CD14-positive monocyte (primary cell): ENCODE measurements around the gene DCLK1. TPM values are rescaled to one million over a fixed set of nuclear protein-coding genes. Genes with fewer than 3 reads are reported as not detected.

Experiments
- DNase-seq, 3 donors: peaks; one replicate each; pipeline ENCODE4 v3.0.0-alpha.2; 2011 to 2022
- H2AFZ ChIP-seq: 2 replicates; pipeline ENCODE4 v1.6.0; 2012; ENCODE audit warnings: mild to moderate bottlenecking, low read depth, low read length, inconsistent platforms; ENCODE audit not compliant: insufficient read depth, poor library complexity, severe bottlenecking
- H3K27ac ChIP-seq, 2 donors: 1 replicate in 1 of 2; 2 replicates in 1 of 2; pipeline ENCODE4 v1.5.1; 2012 to 2013; ENCODE audit warnings: low read length in 2 of 2, control low read depth in 1 of 2, inconsistent platforms in 1 of 2, low read depth in 1 of 2, mild to moderate bottlenecking in 1 of 2
- H3K27me3 ChIP-seq, 2 donors: one replicate each; pipeline versions ENCODE4 v1.6.0 to v1.6.1; 2011 to 2013; ENCODE audit warnings: low read length in 2 of 2; ENCODE audit not compliant: control insufficient read depth in 2 of 2, insufficient read depth in 2 of 2
- H3K36me3 ChIP-seq, 2 donors: replicated peaks in 1 of 2; 1 replicate in 1 of 2; 2 replicates in 1 of 2; pipeline versions ENCODE4 v1.5.1 to v1.6.1; 2012 to 2013; ENCODE audit warnings: low read length in 2 of 2, control low read depth in 1 of 2, inconsistent platforms in 1 of 2, mild to moderate bottlenecking in 1 of 2; ENCODE audit not compliant: insufficient read depth in 2 of 2, control insufficient read depth in 1 of 2
- H3K4me1 ChIP-seq, 2 donors: 1 replicate in 1 of 2; 2 replicates in 1 of 2; pipeline versions ENCODE4 v1.5.1 to v1.6.1; 2012 to 2013; ENCODE audit warnings: low read length in 2 of 2, control low read depth in 1 of 2, inconsistent platforms in 1 of 2, mild to moderate bottlenecking in 1 of 2, moderate library complexity in 1 of 2; ENCODE audit not compliant: insufficient read depth in 2 of 2, control insufficient read depth in 1 of 2
- H3K4me2 ChIP-seq: replicated peaks from 2 replicates; pipeline ENCODE3; 2012; ENCODE audit warnings: low read length, moderate library complexity, mild to moderate bottlenecking; ENCODE audit not compliant: poor library complexity, severe bottlenecking; ENCODE audit errors: extremely low read depth
- H3K4me3 ChIP-seq, 3 experiments: fragments of 200-600 bp in 1 of 3; sonication (generic) in 1 of 3; replicated peaks in 1 of 3; 1 replicate in 2 of 3; 2 replicates in 1 of 3; pipeline ENCODE4 v1.5.1; 2011 to 2013; ENCODE audit warnings: low read length in 3 of 3, mild to moderate bottlenecking in 3 of 3, control low read depth in 2 of 3, low read depth in 2 of 3, inconsistent platforms in 1 of 3, moderate library complexity in 1 of 3
- H3K79me2 ChIP-seq: 2 replicates; pipeline ENCODE4 v1.6.0; 2012; ENCODE audit warnings: mild to moderate bottlenecking, control low read depth, inconsistent platforms, low read length, moderate library complexity; ENCODE audit not compliant: insufficient read depth
- H3K9ac ChIP-seq: 2 replicates; pipeline ENCODE4 v1.6.0; 2017; ENCODE audit warnings: low read length, mild to moderate bottlenecking; ENCODE audit not compliant: insufficient read depth, poor library complexity, severe bottlenecking
- H3K9me3 ChIP-seq, 2 donors: replicated peaks in 1 of 2; 1 replicate in 1 of 2; 2 replicates in 1 of 2; pipeline versions ENCODE4 v1.5.1 to v1.6.1; 2012 to 2013; ENCODE audit warnings: low read length in 2 of 2, control low read depth in 1 of 2; ENCODE audit not compliant: control insufficient read depth in 1 of 2, insufficient read depth in 1 of 2
- H4K20me1 ChIP-seq: 2 replicates; pipeline ENCODE4 v1.6.0; 2012; ENCODE audit warnings: mild to moderate bottlenecking, low read length, control low read depth, moderate library complexity; ENCODE audit not compliant: insufficient read depth
- H3K27ac Mint-ChIP-seq, 7 donors: one replicate each; pipeline ENCODE4 v1.8.0; 2020; ENCODE audit warnings: mild to moderate bottlenecking in 7 of 7, mixed read lengths in 7 of 7, moderate library complexity in 6 of 7, inconsistent platforms in 2 of 7
- H3K27me3 Mint-ChIP-seq, 3 donors: one replicate each; pipeline ENCODE4 v1.8.0; 2021 to 2022; ENCODE audit warnings: low read depth in 3 of 3, mild to moderate bottlenecking in 3 of 3, mixed read lengths in 3 of 3, moderate library complexity in 3 of 3, inconsistent platforms in 1 of 3
- H3K36me3 Mint-ChIP-seq, 2 donors: one replicate each; pipeline ENCODE4 v1.8.0; 2020; ENCODE audit warnings: mixed read lengths in 2 of 2, inconsistent platforms in 1 of 2, mild to moderate bottlenecking in 1 of 2
- H3K4me1 Mint-ChIP-seq: one replicate; pipeline ENCODE4 v1.8.0; 2020; ENCODE audit warnings: mild to moderate bottlenecking, mixed read lengths
- H3K4me3 Mint-ChIP-seq, 2 donors: one replicate each; pipeline ENCODE4 v1.8.0; 2020; ENCODE audit warnings: mild to moderate bottlenecking in 2 of 2, mixed read lengths in 2 of 2, moderate library complexity in 1 of 2
- H3K9me3 Mint-ChIP-seq, 7 donors: one replicate each; pipeline ENCODE4 v1.8.0; 2020 to 2022; ENCODE audit warnings: mixed read lengths in 7 of 7, mild to moderate bottlenecking in 6 of 7, moderate library complexity in 6 of 7, inconsistent platforms in 2 of 7
- CTCF ChIP-seq: fragments of 200-600 bp; IDR thresholded peaks from one replicate; pipeline ENCODE4 v1.8.0; 2022; ENCODE audit warnings: antibody characterized with exemption, mild to moderate bottlenecking
- WGBS: methylation state at CpG from one replicate; pipeline ENCODE4 v1.1.5; 2013; ENCODE audit warnings: missing lambda C conversion rate; ENCODE audit not compliant: insufficient coverage; 5-methylcytosine and 5-hydroxymethylcytosine counted together
- intact Hi-C, 2 donors: fragments of 100-400 bp; cut with micrococcal nuclease; formaldehyde crosslinking; loops; one replicate each; pipeline versions ENCODE4 v1.15.0 to v1.15.1; 2023
- polyA plus RNA-seq, 3 donors: library from polyadenylated mRNA; depleted of rRNA in 1 of 3; unstranded in 2 of 3; stranded (reverse) in 1 of 3; fragments of 300-500 nt in 2 of 3; fragments of >200 nt in 1 of 3; fragmentation: Illumina TruSeq in 2 of 3; gene quantifications; 1 replicate in 2 of 3; 2 replicates in 1 of 3; pipeline ENCODE4 v1.2.3, GENCODE V29; 2012 to 2021

Gene DCLK1
- polyA plus RNA-seq, 3 donors = not detected

- no peaks in the 10 kb centered on the region for H3K27me3 ChIP-seq
- H3K9ac ChIP-seq = no peak overlapping the region
- TF ChIP-seq CTCF = no peak
- H3K4me3 ChIP-seq = no peak overlapping the region
- peaks cover 0 to 3% (median 0%) of the 10 kb centered on the region in 3 donors for H3K27me3 Mint-ChIP-seq
- H3K4me1 Mint-ChIP-seq = no peaks in the 10 kb centered on the region
- no peak overlapping the region for H3K4me2 ChIP-seq
- WGBS = 89% methylated on average over 3 of the region's 3 CpGs
- no peak for DNase-seq
- no peak overlapping the region for H2AFZ ChIP-seq
- H3K9me3 ChIP-seq = no peaks in the 10 kb centered on the region
- no peak overlapping the region for H3K27ac ChIP-seq
- H3K9me3 Mint-ChIP-seq = peaks cover 0 to 3% (median 0%) of the 10 kb centered on the region in 7 donors
- H3K4me1 ChIP-seq = no peaks in the 10 kb centered on the region
- H3K27ac Mint-ChIP-seq = no peak overlapping the region
- no peaks in the 10 kb centered on the region for H3K36me3 ChIP-seq
- intact Hi-C loops = no loop called here
- no peaks in the 10 kb centered on the region for H3K36me3 Mint-ChIP-seq
- no peaks in the 10 kb centered on the region for H3K79me2 ChIP-seq
- H3K4me3 Mint-ChIP-seq = no peak overlapping the region
- no peaks in the 10 kb centered on the region for H4K20me1 ChIP-seq
Measured at GRCh38 chr13:35794734-35795389, 336.3 kb downstream of the DCLK1 start.

GRCh38 chr13:35793823-35794222 is 337.4 kb downstream of the DCLK1 start:
- no peaks in the 10 kb centered on the region for H3K36me3 ChIP-seq
- no peaks in the 10 kb centered on the region for H4K20me1 ChIP-seq
- Mint-ChIP-seq H3K4me1 (no peaks in the 10 kb centered on the region), H3K9me3 (peaks cover 0 to 3% (median 0%) of the 10 kb centered on the region in 7 donors), H3K27me3 (peaks cover 0 to 3% (median 0%) of the 10 kb centered on the region in 3 donors), H3K36me3 (no peaks in the 10 kb centered on the region), H3K4me3 (no peak overlapping the region), H3K27ac (no peak overlapping the region)
- DNase-seq = no peak
- no peak overlapping the region for H3K27ac ChIP-seq
- no peaks in the 10 kb centered on the region for H3K79me2 ChIP-seq
- no peaks in the 10 kb centered on the region for H3K9me3 ChIP-seq
- TF ChIP-seq CTCF = no peak
- H3K4me2 ChIP-seq = no peak overlapping the region
- H2AFZ ChIP-seq = no peak overlapping the region
- no peak overlapping the region for H3K4me3 ChIP-seq
- H3K4me1 ChIP-seq = no peaks in the 10 kb centered on the region
- no peak overlapping the region for H3K9ac ChIP-seq
- no peaks in the 10 kb centered on the region for H3K27me3 ChIP-seq
- intact Hi-C loops = no loop called here
